Neuronal stem cell (in vitro differentiated cells): ENCODE data around the gene NFATC4.
A peak's percentile ranks its signal among the peaks of the same experiment; 100 is the strongest.

Source experiments
- DNase-seq: peaks from one replicate; pipeline ENCODE4 v3.0.0-alpha.2; 2013; ENCODE audit warnings: low spot score
- H2AFZ ChIP-seq: one replicate; pipeline ENCODE4 v1.6.1; 2013; ENCODE audit warnings: mild to moderate bottlenecking, low read length, inconsistent platforms
- H2AK5ac ChIP-seq: 2 replicates; pipeline ENCODE4 v1.6.1; 2013; ENCODE audit warnings: low read depth, mild to moderate bottlenecking, inconsistent platforms, low read length, moderate library complexity, mixed read lengths
- H2BK120ac ChIP-seq: 2 replicates; pipeline ENCODE4 v1.6.1; 2013; ENCODE audit warnings: low read depth, mild to moderate bottlenecking, inconsistent platforms, low read length, moderate library complexity, mixed read lengths
- H2BK12ac ChIP-seq: one replicate; pipeline ENCODE4 v1.6.1; 2013; ENCODE audit warnings: low read length, inconsistent platforms
- H2BK15ac ChIP-seq: 2 replicates; pipeline ENCODE4 v1.6.1; 2013; ENCODE audit warnings: mild to moderate bottlenecking, low read length, inconsistent platforms, mixed read lengths
- H2BK5ac ChIP-seq: one replicate; pipeline ENCODE4 v1.6.1; 2013; ENCODE audit warnings: inconsistent platforms, mild to moderate bottlenecking, low read length, moderate library complexity
- H3K14ac ChIP-seq: one replicate; pipeline ENCODE4 v1.6.1; 2013; ENCODE audit warnings: low read length, inconsistent platforms
- H3K18ac ChIP-seq: 2 replicates; pipeline ENCODE4 v1.6.1; 2013; ENCODE audit warnings: low read length, inconsistent platforms
- H3K23ac ChIP-seq: 2 replicates; pipeline ENCODE4 v1.6.1; 2013; ENCODE audit warnings: low read depth, mild to moderate bottlenecking, mixed read lengths, low read length, inconsistent platforms; ENCODE audit not compliant: poor library complexity
- H3K27ac ChIP-seq: replicated peaks from 3 replicates; pipeline ENCODE4 v1.5.1; 2013; ENCODE audit warnings: low read length, inconsistent platforms
- H3K27me3 ChIP-seq, 3 experiments: 2 replicates each; pipeline ENCODE4 v1.6.1; 2013; ENCODE audit warnings: low read length in 3 of 3, mild to moderate bottlenecking in 2 of 3, inconsistent platforms in 1 of 3, low read depth in 1 of 3, mixed read lengths in 1 of 3, moderate library complexity in 1 of 3; ENCODE audit not compliant: control insufficient read depth in 3 of 3, insufficient read depth in 3 of 3
- H3K36me3 ChIP-seq, 2 donors: replicated peaks in 1 of 2; 2 replicates each; pipeline ENCODE4 v1.6.1; 2013; ENCODE audit warnings: low read length in 2 of 2; ENCODE audit not compliant: control insufficient read depth in 2 of 2, insufficient read depth in 2 of 2
- H3K4ac ChIP-seq: 2 replicates; pipeline ENCODE4 v1.6.1; 2013; ENCODE audit warnings: inconsistent platforms, mild to moderate bottlenecking, low read length, moderate library complexity
- H3K4me1 ChIP-seq, 2 donors: 1 replicate in 1 of 2; 2 replicates in 1 of 2; pipeline ENCODE4 v1.6.1; 2013; ENCODE audit warnings: low read length in 2 of 2, low read depth in 1 of 2; ENCODE audit not compliant: control insufficient read depth in 2 of 2, insufficient read depth in 1 of 2
- H3K4me2 ChIP-seq: one replicate; pipeline ENCODE4 v1.6.1; 2013; ENCODE audit warnings: mild to moderate bottlenecking, low read length, inconsistent platforms; ENCODE audit not compliant: insufficient read depth, poor library complexity, severe bottlenecking
- H3K4me3 ChIP-seq, 2 donors: 2 replicates each; pipeline ENCODE4 v1.5.1; 2013; ENCODE audit warnings: low read length in 2 of 2, mild to moderate bottlenecking in 2 of 2, inconsistent platforms in 1 of 2, moderate library complexity in 1 of 2
- H3K79me1 ChIP-seq: one replicate; pipeline ENCODE4 v1.6.1; 2013; ENCODE audit warnings: low read depth, mild to moderate bottlenecking, inconsistent platforms, low read length, moderate library complexity
- H3K9ac ChIP-seq: one replicate; pipeline ENCODE4 v1.6.1; 2013; ENCODE audit warnings: mild to moderate bottlenecking, low read depth, low read length, inconsistent platforms; ENCODE audit not compliant: poor library complexity
- H3K9me3 ChIP-seq, 2 donors: replicated peaks in 1 of 2; 2 replicates each; pipeline versions ENCODE3 to v1.6.1; 2013; ENCODE audit warnings: low read length in 2 of 2, mild to moderate bottlenecking in 2 of 2, inconsistent platforms in 1 of 2, low read depth in 1 of 2, mixed read lengths in 1 of 2, moderate library complexity in 1 of 2; ENCODE audit not compliant: control insufficient read depth in 2 of 2, insufficient read depth in 1 of 2
- H4K8ac ChIP-seq: one replicate; pipeline ENCODE4 v1.6.1; 2013; ENCODE audit warnings: low read depth, mild to moderate bottlenecking, inconsistent platforms, low read length, moderate library complexity
- H4K91ac ChIP-seq: one replicate; pipeline ENCODE4 v1.6.1; 2013; ENCODE audit warnings: low read length, low read depth, mild to moderate bottlenecking, inconsistent platforms; ENCODE audit not compliant: poor library complexity
- WGBS, 2 donors: extraction: QIAGEN DNeasy Blood & Tissue Kit; methylation state at CpG; one replicate each; pipeline ENCODE4 v1.1.7; 2013; ENCODE audit warnings: missing lambda C conversion rate in 2 of 2, mixed read lengths in 1 of 2; ENCODE audit not compliant: insufficient read length in 2 of 2, insufficient replicate concordance in 1 of 2; ENCODE audit errors: extremely low coverage in 2 of 2; 5-methylcytosine and 5-hydroxymethylcytosine counted together

The NFATC4 gene

GRCh38 chr14:24331731-24332267, 36.2 kb upstream of the NFATC4 start:
- H2AK5ac ChIP-seq, result no peak overlapping the region
- H2AFZ ChIP-seq, result peak overlapping the region; percentile 85
- no peak overlapping the region for H2BK120ac ChIP-seq
- H4K91ac ChIP-seq, result no peak overlapping the region
- no peak overlapping the region for H3K27ac ChIP-seq
- no peak overlapping the region for H3K18ac ChIP-seq
- no peak overlapping the region for H2BK15ac ChIP-seq
- no peak overlapping the region for H3K4me2 ChIP-seq
- no peak overlapping the region for H4K8ac ChIP-seq
- no peak for DNase-seq
- WGBS, 2 donors, result no CpG with 5 or more reads among the region's 26 CpGs
- H3K4me1 ChIP-seq, result peaks cover 2 to 16% of the 10 kb centered on the region in 2 donors
- no peak overlapping the region for H3K14ac ChIP-seq
- H3K9me3 ChIP-seq, result no peaks in the 10 kb centered on the region
- no peak overlapping the region for H2BK5ac ChIP-seq
- no peak overlapping the region for H3K9ac ChIP-seq
- H3K4ac ChIP-seq, result no peak overlapping the region
- H2BK12ac ChIP-seq, result no peak overlapping the region
- no peak overlapping the region for H3K23ac ChIP-seq
- H3K36me3 ChIP-seq, result no peaks in the 10 kb centered on the region
- no peaks in the 10 kb centered on the region for H3K79me1 ChIP-seq
- H3K27me3 ChIP-seq, result peaks cover 17 to 82% (median 71%) of the 10 kb centered on the region in 3 experiments
- no peak overlapping the region for H3K4me3 ChIP-seq

DNA sequence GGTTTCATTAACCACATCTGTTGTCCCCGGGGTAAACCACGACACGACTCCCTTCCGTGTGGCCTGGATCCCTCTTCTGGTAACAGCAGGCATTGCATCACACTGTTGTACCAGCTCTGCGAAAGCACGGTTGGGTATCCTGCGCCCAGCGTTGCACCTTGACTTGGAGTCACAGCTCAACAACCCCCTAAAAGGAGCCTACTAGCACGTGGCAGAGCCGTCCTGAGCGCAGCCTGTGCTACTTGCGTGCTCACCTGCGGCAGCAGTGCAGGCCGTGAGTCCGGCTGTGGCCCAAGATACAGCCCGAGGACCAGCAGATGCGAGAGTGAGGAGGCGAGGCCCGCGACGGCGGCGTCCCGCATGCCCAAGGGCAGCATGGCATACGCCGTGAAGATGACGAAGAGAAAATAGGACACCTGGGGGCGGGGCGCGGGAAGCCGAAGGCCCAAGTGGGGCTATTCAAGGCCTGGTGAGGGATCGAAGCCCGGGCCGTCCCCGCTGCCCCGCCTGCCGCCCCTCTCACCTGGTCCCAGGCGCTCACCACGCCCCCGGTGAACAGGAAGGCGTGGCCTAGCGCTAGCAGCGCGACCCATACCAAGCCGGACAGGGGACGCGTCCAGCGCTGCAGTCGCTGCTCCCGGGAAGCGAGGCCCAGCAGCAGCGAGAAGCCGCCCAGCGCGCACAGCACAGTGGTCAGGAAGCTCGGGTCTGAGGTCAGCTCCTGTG, 35.6 kb upstream of the NFATC4 start:
- no peak overlapping the region for H4K8ac ChIP-seq
- no CpG with 5 or more reads among the region's 56 CpGs for WGBS, 2 donors
- H2AFZ ChIP-seq, result peak overlapping the region; percentile 85
- no peak overlapping the region for H2BK5ac ChIP-seq
- H3K23ac ChIP-seq, result peak overlapping the region; percentile 98
- H3K4me3 ChIP-seq, result peak overlapping the region; percentile 25 to 76
- peak overlapping the region; percentile 87 for H3K4me2 ChIP-seq
- H3K14ac ChIP-seq, result peak overlapping the region; percentile 57
- no peak overlapping the region for H3K27ac ChIP-seq
- H3K4me1 ChIP-seq, result peaks cover 2 to 13% of the 10 kb centered on the region in 2 donors
- no peak overlapping the region for H2BK120ac ChIP-seq
- peak overlapping the region; percentile 21 for H2BK15ac ChIP-seq
- no peak overlapping the region for H3K4ac ChIP-seq
- H3K9ac ChIP-seq, result peak overlapping the region; percentile 85
- peak overlapping the region; percentile 85 for H2AK5ac ChIP-seq
- peak overlapping the region; percentile 95 for H2BK12ac ChIP-seq
- H3K79me1 ChIP-seq, result no peaks in the 10 kb centered on the region
- H3K18ac ChIP-seq, result peak overlapping the region; percentile 92
- H3K27me3 ChIP-seq, result peaks cover 17 to 88% (median 74%) of the 10 kb centered on the region in 3 experiments
- no peaks in the 10 kb centered on the region for H3K9me3 ChIP-seq
- DNase-seq, result no peak
- H3K36me3 ChIP-seq, result no peaks in the 10 kb centered on the region
- no peak overlapping the region for H4K91ac ChIP-seq

DNA sequence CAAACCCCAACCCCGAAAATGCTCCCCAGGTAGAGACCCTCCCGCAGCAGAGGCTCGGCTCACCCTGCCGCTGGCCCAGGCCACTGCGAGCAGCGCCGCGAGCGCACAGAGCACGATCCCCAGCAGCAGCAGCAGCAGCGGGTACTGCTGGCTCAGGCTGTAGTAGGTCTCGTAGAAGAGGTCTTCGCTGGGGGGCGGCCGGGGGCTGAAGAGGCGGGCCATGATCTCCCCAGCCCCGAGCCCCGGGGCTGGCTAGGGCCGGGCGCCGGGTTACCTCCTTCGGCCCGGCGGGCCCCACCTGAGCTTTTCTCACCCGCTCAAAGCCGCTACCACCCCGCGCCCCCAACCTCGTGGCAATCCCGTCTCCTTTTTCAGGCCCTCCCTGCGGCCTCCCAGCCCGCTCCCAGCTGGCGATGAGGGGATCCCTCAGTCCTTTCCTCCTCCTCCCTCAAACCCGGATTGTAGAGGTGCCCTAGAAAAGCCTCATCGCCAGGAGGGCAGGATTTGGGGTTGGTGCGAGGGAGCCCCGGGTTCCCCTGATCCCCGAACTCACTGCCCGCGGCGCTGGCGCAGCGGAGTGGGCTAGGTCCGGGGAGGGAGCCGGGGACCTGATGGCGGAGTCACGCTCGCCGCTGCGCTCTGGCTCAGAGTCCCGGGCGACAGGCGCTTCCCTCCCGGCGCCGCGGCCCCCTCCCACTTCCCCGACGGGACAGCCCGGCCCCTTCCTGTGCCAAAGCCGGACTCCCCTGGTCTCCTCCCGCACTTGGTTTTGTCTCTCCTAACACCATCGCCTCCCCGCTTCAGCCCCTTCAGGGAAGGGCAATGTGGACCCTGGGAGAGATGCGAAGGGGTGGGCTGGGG, 33.3 kb upstream of the NFATC4 start, which contains the start of gene ADCY4:
TSS of gene ADCY4 (minus strand) at position 641 of the 861 bp plus-strand sequence. CDS start at position 222, 419 bp downstream.
- WGBS, 2 donors, result no CpG with 5 or more reads among the region's 65 CpGs
- peak within 1 kb of the TSS; percentile 86 for H3K23ac ChIP-seq
- H4K91ac ChIP-seq, result no peak within 1 kb of the TSS
- H3K27ac ChIP-seq, result no peak within 1 kb of the TSS
- no peaks in the 10 kb centered on the region for H3K79me1 ChIP-seq
- H2BK5ac ChIP-seq, result no peak within 1 kb of the TSS
- peak within 1 kb of the TSS; percentile 76 for H2AFZ ChIP-seq
- H4K8ac ChIP-seq, result peak within 1 kb of the TSS; percentile 24
- H2BK15ac ChIP-seq, result no peak within 1 kb of the TSS
- peaks cover 4 to 20% of the 10 kb centered on the region in 2 donors for H3K4me1 ChIP-seq
- no peak within 1 kb of the TSS for H3K4ac ChIP-seq
- peak within 1 kb of the TSS; percentile 55 for H3K4me2 ChIP-seq
- H2AK5ac ChIP-seq, result peak within 1 kb of the TSS; percentile 3
- no peak within 1 kb of the TSS for H3K14ac ChIP-seq
- H3K36me3 ChIP-seq, result no peaks in the 10 kb centered on the region
- H3K18ac ChIP-seq, result peak within 1 kb of the TSS; percentile 52
- H3K9me3 ChIP-seq, result no peaks in the 10 kb centered on the region
- peak within 1 kb of the TSS; percentile 65 for H3K9ac ChIP-seq
- H2BK120ac ChIP-seq, result no peak within 1 kb of the TSS
- no peak within 1 kb of the TSS for H2BK12ac ChIP-seq
- DNase-seq, result no peak
- peaks cover 29 to 99% (median 95%) of the 10 kb centered on the region in 3 experiments for H3K27me3 ChIP-seq
- H3K4me3 ChIP-seq, result no peak within 1 kb of the TSS
